Activated CD4-positive, CD25-positive, alpha-beta regulatory T cell (primary cell): Measurements from ENCODE around the gene ZNF689.
"Not testable (repeated sequence)": the region's sequence is repeated elsewhere in the genome, so short reads cannot be mapped to it uniquely, and the experiment has no call there.

Source experiments
- DNase-seq, 4 experiments: peaks; one replicate each; lab custom pipeline; 2025; lab: John Stamatoyannopoulos, UW

The ZNF689 gene

GRCh38 chr16:30600215-30600614, 10.0 kb downstream of the ZNF689 start:
- DNase-seq = no peak

- DNase-seq = no peak
Measured at GRCh38 chr16:30592871-30593270, 17.3 kb downstream of the ZNF689 start.

GRCh38 chr16:30590869-30591268, 19.3 kb downstream of the ZNF689 start:
- DNase-seq = not testable (repeated sequence)

- DNase-seq = not testable (repeated sequence)
Measured at GRCh38 chr16:30589582-30589981, 20.6 kb downstream of the ZNF689 start.

- DNase-seq = no peak
Measured at GRCh38 chr16:30588651-30589050, 21.5 kb downstream of the ZNF689 start.

GRCh38 chr16:30585400-30586191, 24.6 kb downstream of the ZNF689 start, which contains the start of gene ZNF785:
Gene ZNF785 (minus strand): TSS chr16:30585697. CDS start chr16:30585611, 86 bp downstream.
- peak; percentile 72 to 80 (median 78) for DNase-seq

GRCh38 chr16:30585022-30585399, 25.2 kb downstream of the ZNF689 start:
- no peak for DNase-seq

GRCh38 chr16:30582611-30583340, 27.4 kb downstream of the ZNF689 start:
- DNase-seq = no peak

- DNase-seq = no peak
Measured at GRCh38 chr16:30581457-30581856, 28.7 kb downstream of the ZNF689 start.

- no peak for DNase-seq
Measured at GRCh38 chr16:30574678-30575077, 35.5 kb downstream of the ZNF689 start.

- peak; percentile 77 to 88 (median 85) for DNase-seq
Measured at GRCh38 chr16:30571445-30572322, 38.5 kb downstream of the ZNF689 start, which contains the start of gene ZNF688. Gene ZNF688 (minus strand): TSS chr16:30571714. CDS start chr16:30571629, 85 bp downstream.

GRCh38 chr16:30570636-30571444, 39.3 kb downstream of the ZNF689 start:
- DNase-seq = no peak

GRCh38 chr16:30569746-30570635, 40.2 kb downstream of the ZNF689 start:
- no peak for DNase-seq

- DNase-seq = no peak
Measured at GRCh38 chr16:30569281-30569680, 40.9 kb downstream of the ZNF689 start.

GRCh38 chr16:30567991-30568638, 42.1 kb downstream of the ZNF689 start:
- peak in 1 of 4 experiments; percentile 29 for DNase-seq

GRCh38 chr16:30567160-30567990, 42.8 kb downstream of the ZNF689 start:
- DNase-seq = peak in 1 of 4 experiments; percentile 39

GRCh38 chr16:30566531-30566930, 43.7 kb downstream of the ZNF689 start:
- DNase-seq = no peak

- DNase-seq = no peak
Measured at GRCh38 chr16:30565984-30566383, 44.2 kb downstream of the ZNF689 start.

- DNase-seq = no peak
Measured at GRCh38 chr16:30565526-30565925, 44.7 kb downstream of the ZNF689 start.
